Measurements from ENCODE around the gene SPATA13.

SPATA13 gene

GRCh38 chr13:24281188-24282008, 120.9 kb downstream of the SPATA13 start:
- TF ChIP-seq ZNF70 (CRISPR knock-in tag; IDR thresholded peaks at IDR 0.05) (no peak), ZC3H10 (CRISPR knock-in tag; IDR thresholded peaks at IDR 0.05) (no peak), PPARA (CRISPR knock-in tag; IDR thresholded peaks at IDR 0.05; ENCODE audit: borderline replicate concordance) (no peak), OSR1 (CRISPR knock-in tag; IDR thresholded peaks at IDR 0.05) (no peak), SNAI2 (CRISPR knock-in tag; IDR thresholded peaks at IDR 0.05) (no peak), BACH2 (CRISPR knock-in tag; IDR thresholded peaks at IDR 0.05; ENCODE audit: borderline replicate concordance) (no peak), ARNTL (CRISPR knock-in tag; IDR thresholded peaks at IDR 0.05; ENCODE audit: borderline replicate concordance, low read depth) (no peak), POU6F1 (CRISPR knock-in tag; IDR thresholded peaks at IDR 0.05; ENCODE audit: borderline replicate concordance, low read depth) (no peak), ZFP3 (CRISPR knock-in tag; IDR thresholded peaks at IDR 0.05) (no peak), ZNF8 (CRISPR knock-in tag; IDR thresholded peaks at IDR 0.05) (no peak), TCF4 (CRISPR knock-in tag; IDR thresholded peaks at IDR 0.05; ENCODE audit: borderline replicate concordance) (no peak), CSRNP3 (CRISPR knock-in tag; IDR thresholded peaks at IDR 0.05) (no peak), ZFP30 (CRISPR knock-in tag; IDR thresholded peaks at IDR 0.05) (no peak), TSHZ2 (CRISPR knock-in tag; IDR thresholded peaks at IDR 0.05) (no peak), ISL1 (CRISPR knock-in tag; IDR thresholded peaks at IDR 0.05) (no peak), PATZ1 (CRISPR knock-in tag; IDR thresholded peaks at IDR 0.05; ENCODE audit: borderline replicate concordance) (no peak), GLIS3 (CRISPR knock-in tag; IDR thresholded peaks at IDR 0.05) (no peak)
- ATAC-seq = no peak

- TF ChIP-seq ZFP3 (CRISPR knock-in tag; IDR thresholded peaks at IDR 0.05) = no peak
- TF ChIP-seq ARNTL (CRISPR knock-in tag; IDR thresholded peaks at IDR 0.05; ENCODE audit: borderline replicate concordance, low read depth) = no peak
- TF ChIP-seq ZNF8 (CRISPR knock-in tag; IDR thresholded peaks at IDR 0.05) = no peak
- no peak for TF ChIP-seq CREB5 (CRISPR knock-in tag; IDR thresholded peaks at IDR 0.05; ENCODE audit: low read depth)
- no peak for TF ChIP-seq SNAI2 (CRISPR knock-in tag; IDR thresholded peaks at IDR 0.05)
- no peak for TF ChIP-seq OSR1 (CRISPR knock-in tag; IDR thresholded peaks at IDR 0.05)
- TF ChIP-seq BACH2 (CRISPR knock-in tag; IDR thresholded peaks at IDR 0.05; ENCODE audit: borderline replicate concordance) = no peak
- no peak for TF ChIP-seq CSRNP3 (CRISPR knock-in tag; IDR thresholded peaks at IDR 0.05)
- TF ChIP-seq ZC3H10 (CRISPR knock-in tag; IDR thresholded peaks at IDR 0.05) = no peak
- no peak for TF ChIP-seq ISL1 (CRISPR knock-in tag; IDR thresholded peaks at IDR 0.05)
- no peak for TF ChIP-seq RARB (CRISPR knock-in tag; IDR thresholded peaks at IDR 0.05)
- no peak for TF ChIP-seq GLIS3 (CRISPR knock-in tag; IDR thresholded peaks at IDR 0.05)
- peak; percentile 76 for ATAC-seq
Observed at GRCh38 chr13:24282256-24282655, 121.7 kb downstream of the SPATA13 start.

Data from SK-N-SH treated with all-trans-retinoic acid at 6 μM for 48 hours (cell line).